SK-N-SH treated with all-trans-retinoic acid at 6 μM for 48 hours (cell line): ENCODE results near the gene IMPA2.

Experiments used
- ATAC-seq: fragments of 200-7000 bp; cut with Tn5 transposase; 3 replicates; pipeline ENCODE4 v1.9.1; 2020; ENCODE audit warnings: mild to moderate bottlenecking, moderate library complexity
- ARNTL ChIP-seq: fragments of 450-650 bp; formaldehyde crosslinking; IDR thresholded peaks from 2 replicates; pipeline ENCODE4 v1.5.0; 2020; ENCODE audit warnings: low read depth, mild to moderate bottlenecking, moderate library complexity, borderline replicate concordance
- BACH2 ChIP-seq: fragments of 250-450 bp; sonication (Bioruptor Pico); IDR thresholded peaks from 2 replicates; pipeline ENCODE4 v1.9.0; 2021; ENCODE audit warnings: mild to moderate bottlenecking, borderline replicate concordance
- CREB5 ChIP-seq: fragments of 250-450 bp; sonication (Bioruptor Pico); IDR thresholded peaks from 2 replicates; pipeline ENCODE4 v1.5.1; 2020; ENCODE audit warnings: low read depth, mild to moderate bottlenecking, moderate library complexity
- CSDC2 ChIP-seq: fragments of 250-450 bp; sonication (Bioruptor Pico); IDR thresholded peaks from 2 replicates; pipeline ENCODE4 v1.5.0; 2020; ENCODE audit warnings: mild to moderate bottlenecking, moderate library complexity
- ESRRG ChIP-seq: fragments of 250-450 bp; sonication (Bioruptor Pico); IDR thresholded peaks from 2 replicates; pipeline ENCODE4 v1.6.1; 2021; ENCODE audit warnings: mild to moderate bottlenecking
- GLIS3 ChIP-seq: fragments of 250-450 bp; sonication (Bioruptor Pico); IDR thresholded peaks from 2 replicates; pipeline ENCODE4 v1.5.0; 2020; ENCODE audit warnings: mild to moderate bottlenecking, moderate library complexity
- ISL1 ChIP-seq: fragments of 250-450 bp; sonication (Bioruptor Pico); IDR thresholded peaks from 2 replicates; pipeline ENCODE4 v2.1.2; 2022; ENCODE audit warnings: mild to moderate bottlenecking, moderate library complexity
- OSR1 ChIP-seq: fragments of 250-450 bp; sonication (Bioruptor Pico); IDR thresholded peaks from 2 replicates; pipeline ENCODE4 v1.8.0; 2022; ENCODE audit warnings: moderate library complexity, mild to moderate bottlenecking, inconsistent platforms
- POU6F1 ChIP-seq: fragments of 250-450 bp; sonication (Bioruptor Pico); IDR thresholded peaks from 2 replicates; pipeline ENCODE4 v1.8.0; 2021; ENCODE audit warnings: low read depth, mild to moderate bottlenecking, moderate library complexity, borderline replicate concordance
- RARB ChIP-seq: fragments of 250-450 bp; sonication (Bioruptor Pico); IDR thresholded peaks from 2 replicates; pipeline ENCODE4 v1.8.0; 2021; ENCODE audit warnings: mild to moderate bottlenecking, moderate library complexity
- SNAI2 ChIP-seq: fragments of 250-450 bp; sonication (Bioruptor Pico); IDR thresholded peaks from 2 replicates; pipeline ENCODE4 v1.5.0; 2020; ENCODE audit warnings: mild to moderate bottlenecking, moderate library complexity
- TCF4 ChIP-seq: fragments of 250-450 bp; sonication (Bioruptor Pico); IDR thresholded peaks from 2 replicates; pipeline ENCODE4 v1.8.0; 2021; ENCODE audit warnings: mild to moderate bottlenecking, moderate library complexity, borderline replicate concordance
- TOX ChIP-seq: fragments of 250-450 bp; sonication (Bioruptor Pico); IDR thresholded peaks from 2 replicates; pipeline ENCODE4 v1.8.0; 2021; ENCODE audit warnings: mild to moderate bottlenecking, moderate library complexity, borderline replicate concordance
- ZC3H10 ChIP-seq: fragments of 250-450 bp; sonication (Bioruptor Pico); IDR thresholded peaks from 2 replicates; pipeline ENCODE4 v1.5.1; 2021; ENCODE audit warnings: mild to moderate bottlenecking, moderate library complexity
- ZFP3 ChIP-seq: fragments of 250-450 bp; sonication (Bioruptor Pico); IDR thresholded peaks from 2 replicates; pipeline ENCODE4 v1.5.0; 2020; ENCODE audit warnings: mild to moderate bottlenecking, moderate library complexity
- ZFP30 ChIP-seq: fragments of 450-650 bp; formaldehyde crosslinking; IDR thresholded peaks from 2 replicates; pipeline ENCODE4 v1.5.0; 2022; ENCODE audit warnings: mild to moderate bottlenecking, moderate library complexity
- ZNF565 ChIP-seq: fragments of 450-650 bp; formaldehyde crosslinking; conservative IDR thresholded peaks from 2 replicates; pipeline ENCODE4 v1.5.0; 2020; ENCODE audit warnings: low read depth, mild to moderate bottlenecking, moderate library complexity
- ZNF70 ChIP-seq: fragments of 450-650 bp; formaldehyde crosslinking; IDR thresholded peaks from 2 replicates; pipeline ENCODE4 v1.5.0; 2020; ENCODE audit warnings: mild to moderate bottlenecking, moderate library complexity
- ZNF8 ChIP-seq: fragments of 450-650 bp; formaldehyde crosslinking; IDR thresholded peaks from 2 replicates; pipeline ENCODE4 v1.5.0; 2020; ENCODE audit warnings: mild to moderate bottlenecking, moderate library complexity
- TF ChIP-seq, protein P1 (sequence below): fragments of 250-450 bp; sonication (Bioruptor Pico); IDR thresholded peaks from 2 replicates; pipeline ENCODE4 v1.5.0; 2020; ENCODE audit warnings: mild to moderate bottlenecking, moderate library complexity
- TF ChIP-seq, protein P2 (sequence below): fragments of 250-450 bp; sonication (Bioruptor Pico); IDR thresholded peaks from 2 replicates; pipeline ENCODE4 v1.5.1; 2021; ENCODE audit warnings: mild to moderate bottlenecking, moderate library complexity
- TF ChIP-seq, protein P3 (sequence below): fragments of 250-450 bp; sonication (Bioruptor Pico); IDR thresholded peaks from 2 replicates; pipeline ENCODE4 v1.8.0; 2020; ENCODE audit warnings: mild to moderate bottlenecking, moderate library complexity, borderline replicate concordance

IMPA2 gene

GRCh38 chr18:11989174-11989573 is 7.9 kb downstream of the IMPA2 start:
- no peak for TF ChIP-seq POU6F1 (CRISPR knock-in tag)
- TF ChIP-seq, protein P1, sequence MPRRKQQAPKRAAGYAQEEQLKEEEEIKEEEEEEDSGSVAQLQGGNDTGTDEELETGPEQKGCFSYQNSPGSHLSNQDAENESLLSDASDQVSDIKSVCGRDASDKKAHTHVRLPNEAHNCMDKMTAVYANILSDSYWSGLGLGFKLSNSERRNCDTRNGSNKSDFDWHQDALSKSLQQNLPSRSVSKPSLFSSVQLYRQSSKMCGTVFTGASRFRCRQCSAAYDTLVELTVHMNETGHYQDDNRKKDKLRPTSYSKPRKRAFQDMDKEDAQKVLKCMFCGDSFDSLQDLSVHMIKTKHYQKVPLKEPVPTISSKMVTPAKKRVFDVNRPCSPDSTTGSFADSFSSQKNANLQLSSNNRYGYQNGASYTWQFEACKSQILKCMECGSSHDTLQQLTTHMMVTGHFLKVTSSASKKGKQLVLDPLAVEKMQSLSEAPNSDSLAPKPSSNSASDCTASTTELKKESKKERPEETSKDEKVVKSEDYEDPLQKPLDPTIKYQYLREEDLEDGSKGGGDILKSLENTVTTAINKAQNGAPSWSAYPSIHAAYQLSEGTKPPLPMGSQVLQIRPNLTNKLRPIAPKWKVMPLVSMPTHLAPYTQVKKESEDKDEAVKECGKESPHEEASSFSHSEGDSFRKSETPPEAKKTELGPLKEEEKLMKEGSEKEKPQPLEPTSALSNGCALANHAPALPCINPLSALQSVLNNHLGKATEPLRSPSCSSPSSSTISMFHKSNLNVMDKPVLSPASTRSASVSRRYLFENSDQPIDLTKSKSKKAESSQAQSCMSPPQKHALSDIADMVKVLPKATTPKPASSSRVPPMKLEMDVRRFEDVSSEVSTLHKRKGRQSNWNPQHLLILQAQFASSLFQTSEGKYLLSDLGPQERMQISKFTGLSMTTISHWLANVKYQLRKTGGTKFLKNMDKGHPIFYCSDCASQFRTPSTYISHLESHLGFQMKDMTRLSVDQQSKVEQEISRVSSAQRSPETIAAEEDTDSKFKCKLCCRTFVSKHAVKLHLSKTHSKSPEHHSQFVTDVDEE (CRISPR knock-in tag), result no peak
- TF ChIP-seq RARB, result no peak
- TF ChIP-seq BACH2, result no peak
- TF ChIP-seq TCF4, result no peak
- TF ChIP-seq ARNTL, result no peak
- TF ChIP-seq, protein P2, sequence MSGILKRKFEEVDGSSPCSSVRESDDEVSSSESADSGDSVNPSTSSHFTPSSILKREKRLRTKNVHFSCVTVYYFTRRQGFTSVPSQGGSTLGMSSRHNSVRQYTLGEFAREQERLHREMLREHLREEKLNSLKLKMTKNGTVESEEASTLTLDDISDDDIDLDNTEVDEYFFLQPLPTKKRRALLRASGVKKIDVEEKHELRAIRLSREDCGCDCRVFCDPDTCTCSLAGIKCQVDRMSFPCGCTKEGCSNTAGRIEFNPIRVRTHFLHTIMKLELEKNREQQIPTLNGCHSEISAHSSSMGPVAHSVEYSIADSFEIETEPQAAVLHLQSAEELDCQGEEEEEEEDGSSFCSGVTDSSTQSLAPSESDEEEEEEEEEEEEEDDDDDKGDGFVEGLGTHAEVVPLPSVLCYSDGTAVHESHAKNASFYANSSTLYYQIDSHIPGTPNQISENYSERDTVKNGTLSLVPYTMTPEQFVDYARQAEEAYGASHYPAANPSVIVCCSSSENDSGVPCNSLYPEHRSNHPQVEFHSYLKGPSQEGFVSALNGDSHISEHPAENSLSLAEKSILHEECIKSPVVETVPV (CRISPR knock-in tag), result no peak
- no peak for TF ChIP-seq ZFP30 (CRISPR knock-in tag)
- TF ChIP-seq ESRRG (CRISPR knock-in tag), result no peak
- no peak for TF ChIP-seq ZFP3 (CRISPR knock-in tag)
- no peak for TF ChIP-seq CSDC2 (CRISPR knock-in tag)
- TF ChIP-seq ZNF8 (CRISPR knock-in tag), result no peak
- TF ChIP-seq, protein P3, sequence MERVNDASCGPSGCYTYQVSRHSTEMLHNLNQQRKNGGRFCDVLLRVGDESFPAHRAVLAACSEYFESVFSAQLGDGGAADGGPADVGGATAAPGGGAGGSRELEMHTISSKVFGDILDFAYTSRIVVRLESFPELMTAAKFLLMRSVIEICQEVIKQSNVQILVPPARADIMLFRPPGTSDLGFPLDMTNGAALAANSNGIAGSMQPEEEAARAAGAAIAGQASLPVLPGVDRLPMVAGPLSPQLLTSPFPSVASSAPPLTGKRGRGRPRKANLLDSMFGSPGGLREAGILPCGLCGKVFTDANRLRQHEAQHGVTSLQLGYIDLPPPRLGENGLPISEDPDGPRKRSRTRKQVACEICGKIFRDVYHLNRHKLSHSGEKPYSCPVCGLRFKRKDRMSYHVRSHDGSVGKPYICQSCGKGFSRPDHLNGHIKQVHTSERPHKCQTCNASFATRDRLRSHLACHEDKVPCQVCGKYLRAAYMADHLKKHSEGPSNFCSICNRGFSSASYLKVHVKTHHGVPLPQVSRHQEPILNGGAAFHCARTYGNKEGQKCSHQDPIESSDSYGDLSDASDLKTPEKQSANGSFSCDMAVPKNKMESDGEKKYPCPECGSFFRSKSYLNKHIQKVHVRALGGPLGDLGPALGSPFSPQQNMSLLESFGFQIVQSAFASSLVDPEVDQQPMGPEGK, result no peak
- TF ChIP-seq TOX, result no peak
- no peak for TF ChIP-seq CREB5
- no peak for ATAC-seq

DNA sequence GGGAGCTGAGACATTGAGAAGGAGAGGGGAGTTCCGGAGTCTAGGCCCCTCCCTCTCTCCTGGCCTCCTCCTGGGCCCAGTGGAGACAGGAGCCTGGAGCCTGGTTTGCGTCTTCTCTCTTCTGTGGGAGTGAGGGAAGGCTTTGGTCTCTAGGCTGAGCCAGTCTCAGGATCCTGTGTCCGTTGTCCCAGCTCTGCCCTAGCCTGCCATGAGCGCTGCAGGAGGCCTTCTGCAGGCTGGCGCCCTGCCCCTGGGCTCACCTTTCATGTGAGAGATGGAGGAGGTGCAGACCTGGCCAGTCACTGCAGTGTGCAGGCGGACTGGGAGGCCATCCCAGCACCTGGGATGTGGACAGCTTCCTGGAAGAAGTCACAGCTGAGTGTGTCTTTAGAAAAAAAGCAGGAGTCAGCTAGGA is 8.7 kb downstream of the IMPA2 start:
- TF ChIP-seq POU6F1 (CRISPR knock-in tag) (no peak), RARB (no peak), CREB5 (no peak), SNAI2 (CRISPR knock-in tag) (no peak), CSDC2 (CRISPR knock-in tag) (no peak), ZNF8 (CRISPR knock-in tag) (no peak), TCF4 (no peak), ARNTL (no peak), BACH2 (no peak), GLIS3 (CRISPR knock-in tag) (no peak)
- no peak for ATAC-seq

GRCh38 chr18:11990539-11990938 is 9.2 kb downstream of the IMPA2 start:
- TF ChIP-seq TCF4 (no peak), TOX (no peak), OSR1 (CRISPR knock-in tag) (no peak), ISL1 (CRISPR knock-in tag) (no peak), SNAI2 (CRISPR knock-in tag) (no peak), RARB (no peak), ZFP3 (CRISPR knock-in tag) (no peak), ZNF565 (CRISPR knock-in tag) (no peak), ARNTL (no peak), ZNF70 (no peak), ZC3H10 (CRISPR knock-in tag) (no peak)
- TF ChIP-seq, protein P2 (CRISPR knock-in tag), result no peak
- ATAC-seq, result no peak
